ENCODE measurements around the gene PTGIS.
A peak's percentile ranks its signal among the peaks of the same experiment; 100 is the strongest.
"Not testable (repeated sequence)": the region's sequence is repeated elsewhere in the genome, so short reads cannot be mapped to it uniquely, and the experiment has no call there.

PTGIS gene

DNA sequence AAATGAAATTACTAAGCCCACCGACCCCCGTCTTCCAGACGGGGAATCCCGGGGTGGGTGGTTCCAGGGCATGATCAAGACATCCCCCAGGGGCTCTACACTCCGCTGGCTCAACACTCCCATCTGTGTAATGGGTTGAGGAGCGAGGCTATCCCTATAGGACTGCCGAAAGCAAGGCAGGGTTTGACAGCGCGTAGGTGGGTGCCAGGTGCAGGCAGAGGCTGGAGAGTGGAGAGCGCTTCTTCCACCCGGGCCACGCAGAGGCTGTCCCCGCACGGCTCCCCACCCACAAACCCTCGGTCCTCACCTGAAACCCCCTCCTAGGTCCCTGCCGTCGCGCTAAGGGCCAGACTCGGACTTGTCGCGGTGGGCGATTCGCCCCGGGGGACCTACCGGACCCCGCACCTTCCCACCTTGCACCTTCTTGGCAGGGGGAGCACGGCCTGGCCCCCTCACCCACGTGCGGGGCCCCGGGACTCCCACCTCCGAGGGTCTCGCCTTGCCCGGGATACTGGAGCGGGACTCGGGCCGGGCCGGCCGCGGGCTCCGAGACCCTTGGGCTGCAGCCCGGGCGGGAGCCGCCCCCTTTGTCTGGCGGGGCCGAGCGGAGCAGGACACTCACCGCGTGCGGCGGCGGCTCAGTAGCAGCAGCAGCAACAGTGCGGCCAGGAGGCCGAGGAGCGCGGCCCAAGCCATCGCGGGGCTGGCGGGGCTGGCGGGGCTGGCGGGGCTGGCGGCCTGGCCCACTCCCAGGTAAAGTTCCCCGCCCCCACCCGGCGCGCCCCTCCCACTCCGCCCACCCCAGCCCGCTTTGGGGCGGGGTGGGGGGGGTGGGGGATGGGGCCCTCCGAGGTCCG, at the start of gene PTGIS:
TSS of gene PTGIS (minus strand) at position 717 of the 857 bp plus-strand sequence. CDS start at position 696, 21 bp downstream.
- DNase-seq, result no peak

DNA sequence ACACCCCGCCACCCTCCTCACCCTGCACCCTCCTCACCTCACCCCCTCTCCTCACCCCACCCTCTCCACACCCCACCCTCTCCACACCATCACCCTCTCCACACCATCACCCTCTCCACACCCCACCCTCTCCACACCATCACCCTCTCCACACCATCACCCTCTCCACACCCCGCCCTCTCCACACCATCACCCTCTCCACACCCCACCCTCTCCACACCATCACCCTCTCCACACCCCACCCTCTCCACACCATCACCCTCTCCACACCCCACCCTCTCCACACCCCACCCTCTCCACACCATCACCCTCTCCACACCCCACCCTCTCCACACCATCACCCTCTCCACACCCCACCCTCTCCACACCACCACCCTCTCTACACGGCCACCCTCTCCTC, 49.5 kb upstream of the PTGIS start:
- not testable (repeated sequence) for DNase-seq

DNA sequence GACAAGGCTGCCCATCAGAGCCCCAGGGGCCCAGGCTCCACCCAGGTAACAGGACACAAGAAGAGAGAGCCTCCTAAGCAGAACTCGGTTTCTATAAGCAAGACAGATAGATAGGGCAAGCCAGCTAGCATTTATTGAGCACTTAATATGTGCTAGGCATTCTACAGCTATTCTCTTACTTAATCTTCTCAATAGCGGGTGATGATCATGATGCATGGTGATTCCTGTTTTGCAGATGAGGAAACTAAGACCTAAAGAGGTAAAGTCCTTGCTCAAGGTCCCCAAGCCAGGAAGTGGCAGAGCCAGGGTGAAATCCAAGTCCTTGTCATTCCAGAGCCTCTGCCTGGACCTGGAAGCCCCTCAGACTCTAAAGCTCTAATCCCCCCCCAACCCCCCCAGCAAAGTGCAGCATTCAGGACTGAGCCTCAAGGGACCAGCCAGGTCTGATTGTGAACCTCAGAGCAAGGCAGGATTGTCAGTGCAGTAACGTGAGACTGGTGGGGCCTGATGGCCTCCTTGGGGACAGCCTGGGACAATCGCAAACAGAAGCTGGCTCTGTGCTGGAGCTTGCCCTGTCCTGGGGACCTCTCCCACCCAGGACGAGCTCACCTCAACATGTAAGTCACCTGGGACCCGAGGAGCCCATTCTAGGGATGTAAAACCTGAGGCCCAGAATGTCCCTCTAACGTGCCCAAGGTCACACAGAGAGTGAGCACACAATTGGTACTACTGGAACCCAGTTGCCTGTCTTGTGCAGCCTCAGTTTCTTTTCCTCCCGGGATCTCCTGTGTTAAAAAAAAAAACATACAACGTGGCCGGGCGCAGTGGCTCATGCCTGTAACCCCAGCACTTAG, 48.4 kb upstream of the PTGIS start:
- DNase-seq, result no peak

DNA sequence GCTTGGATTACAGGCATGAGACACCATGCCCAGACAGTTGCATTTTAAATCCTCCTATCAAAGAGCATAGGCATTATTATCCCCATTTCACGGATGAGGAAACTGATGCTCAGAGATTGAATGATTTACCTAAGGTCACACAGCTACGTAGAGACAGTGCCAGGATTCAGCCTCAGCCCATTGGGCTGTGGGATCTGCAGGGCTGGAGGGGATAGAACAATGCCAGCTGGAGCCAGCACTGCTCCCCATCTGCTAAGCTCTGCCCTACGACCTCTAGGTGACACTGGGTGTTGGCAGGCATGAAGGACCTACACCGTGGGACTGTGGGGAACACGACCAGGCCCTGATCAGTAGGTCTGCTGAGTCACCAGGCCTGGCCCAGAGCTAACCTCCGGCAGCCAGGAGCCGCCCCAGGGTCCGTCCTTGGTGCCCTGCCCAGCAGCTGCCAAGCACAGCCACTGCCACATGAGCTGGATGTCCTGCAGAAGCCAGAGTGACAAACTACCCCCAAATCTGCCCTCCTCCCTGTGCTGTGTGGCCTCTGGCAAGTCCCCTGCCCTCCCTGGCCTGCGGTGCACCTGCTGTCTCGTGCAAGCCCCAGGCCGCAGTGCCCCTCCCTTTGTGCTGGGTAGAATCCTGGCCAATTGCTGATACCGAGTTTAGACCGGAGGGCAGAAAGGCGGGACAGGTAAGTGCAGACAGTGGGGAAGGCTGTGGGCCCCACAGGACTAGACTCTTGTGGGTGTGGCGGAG, 47.6 kb upstream of the PTGIS start:
- DNase-seq, result no peak

DNA sequence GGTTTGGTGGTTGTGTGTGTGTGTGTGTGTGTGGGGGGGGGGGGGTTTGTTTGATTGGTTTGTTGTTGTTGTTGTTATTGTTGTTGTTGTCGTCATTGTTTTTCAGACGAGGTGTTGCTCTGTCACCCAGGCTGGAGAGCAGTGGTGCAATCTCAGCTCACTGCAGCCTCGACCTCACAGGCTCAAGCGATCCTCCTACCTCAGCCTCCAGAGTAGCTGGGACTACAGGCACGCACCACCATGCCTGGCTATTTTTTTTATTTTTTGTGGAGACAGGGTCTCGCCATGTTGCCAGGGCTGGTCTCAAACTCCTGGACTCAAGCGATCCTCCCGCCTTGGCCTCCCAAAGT, 47.1 kb upstream of the PTGIS start:
- not testable (repeated sequence) for DNase-seq

DNA sequence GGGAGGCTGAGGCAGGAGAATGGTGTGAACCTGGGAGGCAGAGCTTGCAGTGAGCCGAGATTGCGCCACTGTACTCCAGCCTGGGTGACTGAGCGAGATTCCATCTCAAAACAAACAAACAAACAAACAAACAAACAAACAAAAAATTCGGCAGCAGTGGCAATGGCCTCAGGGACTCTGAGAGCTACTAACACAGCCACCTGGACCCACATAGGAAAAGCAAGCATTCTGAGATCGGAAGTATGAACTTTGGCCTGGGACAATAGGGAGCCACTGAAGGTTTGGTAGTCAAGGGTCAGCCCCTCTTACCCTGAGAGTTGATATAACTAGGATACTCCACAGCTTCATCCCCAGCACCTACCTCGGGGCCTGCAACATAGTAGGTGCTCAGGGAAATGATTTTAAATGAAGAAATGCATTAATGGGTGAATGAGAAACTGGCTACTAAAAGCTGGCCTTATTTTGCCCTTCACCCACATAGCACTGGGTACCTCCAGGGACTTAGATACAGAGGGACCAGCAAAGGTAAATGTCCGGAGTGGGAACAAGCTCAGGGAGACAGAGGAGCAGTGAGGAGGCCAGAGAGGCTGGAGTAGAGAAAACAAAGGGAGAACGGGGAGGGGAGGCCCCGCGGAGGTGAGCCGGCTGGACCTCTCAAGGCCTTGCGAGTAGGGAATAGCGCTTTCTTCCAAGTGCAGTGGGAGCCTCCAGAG, 46.6 kb upstream of the PTGIS start:
- DNase-seq, result no peak

DNA sequence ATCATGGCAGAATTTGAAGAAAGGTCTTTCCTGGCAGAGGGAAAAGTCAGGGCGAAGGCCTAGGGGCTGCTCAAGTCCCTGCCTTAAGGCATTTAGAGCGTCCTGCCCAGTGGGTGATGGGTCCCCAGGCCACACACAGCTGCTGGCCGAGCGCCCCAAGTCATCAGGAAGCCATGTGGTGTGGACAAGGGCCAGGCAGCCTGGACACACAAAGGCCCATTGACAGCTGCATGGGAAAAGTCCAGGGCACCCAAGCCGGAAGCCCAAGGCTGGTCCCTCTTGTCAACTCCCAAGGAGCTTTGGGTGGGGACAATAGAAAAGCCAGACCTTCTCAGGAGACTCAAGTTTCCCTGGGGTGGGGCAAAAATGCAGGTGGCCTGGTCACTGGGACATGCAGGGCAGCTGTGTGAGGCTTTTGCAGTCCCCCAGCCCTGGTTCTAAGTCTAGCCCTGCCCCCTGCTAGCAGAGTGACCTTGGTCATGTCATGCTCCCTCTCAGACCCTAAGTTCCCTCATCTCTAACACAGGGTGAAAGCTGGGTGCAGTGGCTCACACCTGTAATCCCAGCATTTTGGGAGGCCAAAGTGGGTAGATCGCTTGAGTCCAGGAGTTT, 44.3 kb upstream of the PTGIS start:
- no peak for DNase-seq

DNA sequence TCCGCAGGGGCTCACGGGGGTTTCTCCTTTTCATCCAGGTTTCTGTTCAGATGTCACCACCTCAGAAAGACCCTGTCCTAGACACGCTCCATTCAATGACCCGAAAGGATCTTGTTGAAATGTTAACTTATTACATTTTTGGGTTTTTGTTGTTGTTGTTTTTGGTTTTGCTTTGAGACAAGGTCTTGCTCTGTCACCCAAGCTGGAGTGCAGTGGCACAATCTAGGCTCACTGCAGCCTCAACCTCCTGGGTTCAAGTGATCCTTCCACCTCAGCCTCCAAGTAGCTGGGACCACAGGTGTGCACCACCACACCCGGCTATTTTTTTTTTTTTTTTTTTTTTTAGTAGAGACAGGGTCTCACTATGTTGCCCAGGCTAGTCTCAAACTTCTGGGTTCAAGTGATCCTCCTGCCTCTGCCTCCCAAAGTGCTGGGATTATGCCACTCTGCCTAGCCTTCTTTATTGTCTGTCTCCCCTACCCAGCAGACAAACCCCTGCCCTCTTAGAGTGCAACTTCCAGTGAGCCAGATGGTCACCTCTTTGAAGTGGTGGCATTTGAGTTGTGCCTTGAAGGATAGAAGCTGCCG, 43.7 kb upstream of the PTGIS start:
- DNase-seq, result not testable (repeated sequence)

DNA sequence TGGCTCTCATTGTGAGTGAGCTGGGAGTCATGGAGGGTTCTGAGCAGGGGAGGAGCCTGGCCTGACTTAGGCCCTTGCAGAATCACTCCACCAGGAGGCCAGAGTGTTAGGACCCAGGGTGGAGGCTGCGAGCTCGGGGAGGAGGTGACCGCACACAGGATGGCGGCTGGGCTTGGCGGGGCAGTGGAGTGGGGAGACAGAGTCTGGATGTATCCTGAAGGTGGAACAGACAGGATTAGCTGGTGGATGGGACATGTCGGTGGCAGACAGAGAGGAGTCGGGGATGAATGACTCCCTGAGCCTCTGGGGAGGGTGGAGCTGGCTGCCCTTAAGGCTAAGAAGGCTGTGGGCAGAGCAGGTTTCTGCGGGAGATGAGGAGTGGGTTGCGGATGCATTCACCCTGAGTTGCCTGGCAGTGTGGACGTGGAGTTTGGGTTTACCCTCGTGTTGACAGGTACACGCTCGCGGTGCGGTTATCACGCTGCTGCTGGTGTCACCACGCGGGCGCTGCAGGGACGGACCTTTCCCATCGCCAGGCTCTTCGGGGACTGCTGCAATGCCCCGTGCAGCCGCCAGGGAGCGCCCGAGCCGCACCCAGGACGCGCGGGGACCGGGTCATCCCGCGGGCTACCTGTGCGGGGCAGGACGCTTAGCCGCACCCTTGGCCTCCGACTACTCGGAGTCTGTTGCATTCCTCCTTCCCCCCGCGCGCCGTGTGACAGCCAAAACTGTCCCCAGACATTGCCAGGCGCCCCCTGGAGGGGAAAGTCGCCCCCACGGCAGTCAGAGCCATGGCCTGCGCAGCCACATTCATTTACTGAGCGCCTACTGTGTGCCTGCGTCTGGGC, 43.0 kb upstream of the PTGIS start:
- peak; percentile 74 for DNase-seq

DNA sequence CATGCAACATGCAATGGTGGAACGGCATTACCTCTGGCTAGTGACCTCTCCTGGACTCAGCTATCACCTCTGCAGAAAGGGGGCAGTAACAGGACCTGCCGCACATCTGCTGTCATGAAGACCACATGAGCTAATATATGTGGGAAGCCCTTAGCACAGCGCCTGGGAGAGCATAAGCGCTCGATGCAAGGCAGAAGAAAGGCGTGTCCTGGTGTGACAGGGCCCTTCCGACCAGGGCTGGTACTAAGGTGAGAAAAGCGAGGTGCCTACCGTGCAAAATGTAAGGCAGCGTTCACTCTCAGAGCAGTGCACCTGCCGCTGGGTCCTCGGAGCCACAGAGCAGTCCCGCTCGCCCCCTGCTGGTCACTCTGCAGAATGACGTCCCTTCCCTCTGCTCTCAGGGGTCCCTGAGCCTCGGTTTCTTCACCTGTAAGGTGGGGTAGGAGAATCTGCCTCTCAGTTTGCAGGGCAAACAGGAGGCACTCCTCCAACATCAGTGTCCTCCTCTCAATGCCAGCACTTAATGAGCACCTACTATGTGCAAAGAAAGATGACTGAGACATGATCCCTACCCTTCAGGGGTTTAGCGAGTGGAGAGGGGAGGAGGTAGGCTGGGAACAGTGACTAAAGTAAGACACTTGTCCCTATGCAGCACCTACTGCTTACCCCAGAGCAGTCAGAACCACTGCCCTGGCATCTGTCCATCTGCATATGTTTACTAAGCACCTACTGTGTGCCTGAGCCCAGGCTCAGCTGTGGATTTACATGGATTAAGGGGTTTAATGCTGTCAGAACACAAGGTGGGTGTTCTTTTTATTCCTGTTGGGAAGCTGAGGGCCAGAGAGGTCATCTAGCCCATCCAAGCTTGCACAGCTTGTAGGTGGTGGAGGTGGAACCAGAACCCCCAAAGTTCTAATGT, 41.1 kb upstream of the PTGIS start:
- DNase-seq, result peak; percentile 75

DNA sequence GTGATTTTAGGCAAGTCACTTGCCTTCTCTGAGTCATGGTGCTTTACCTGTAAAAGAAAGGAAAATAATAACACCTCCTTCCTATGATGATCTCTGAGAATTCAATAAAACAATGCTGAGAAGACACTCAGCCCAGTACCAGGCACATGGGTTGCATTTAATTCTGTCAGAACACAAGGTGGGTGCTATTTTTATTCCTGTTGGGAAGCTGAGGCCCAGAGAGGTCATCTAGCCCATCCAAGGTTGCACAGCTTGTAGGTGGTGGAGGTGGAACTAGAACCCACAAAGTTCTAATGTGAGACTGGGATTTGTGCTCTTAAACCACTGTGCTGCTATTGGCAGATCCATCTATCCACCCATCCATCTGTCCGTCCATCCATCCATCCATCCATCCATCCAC, 39.6 kb upstream of the PTGIS start:
- no peak for DNase-seq

DNA sequence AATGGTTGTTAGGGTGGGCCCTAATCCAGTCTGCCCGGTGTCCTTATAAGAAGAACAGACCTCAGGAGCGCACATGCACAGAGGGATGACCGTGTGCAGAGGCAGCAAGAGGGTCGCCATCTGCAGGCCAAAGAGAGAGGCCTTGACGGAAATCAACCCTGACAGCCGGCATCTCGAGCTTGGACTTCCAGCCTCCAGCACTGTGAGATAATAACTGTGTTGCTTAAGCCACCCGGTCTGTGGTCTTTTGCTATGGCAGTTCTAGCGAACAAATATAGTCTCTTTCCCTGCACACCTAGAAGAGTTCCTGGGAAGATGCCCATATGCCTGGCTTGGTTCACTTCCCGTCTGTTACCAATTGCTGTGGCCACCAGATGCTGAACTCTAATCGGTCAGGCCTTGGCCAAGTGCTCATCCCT, 35.3 kb upstream of the PTGIS start:
- no peak for DNase-seq

DNA sequence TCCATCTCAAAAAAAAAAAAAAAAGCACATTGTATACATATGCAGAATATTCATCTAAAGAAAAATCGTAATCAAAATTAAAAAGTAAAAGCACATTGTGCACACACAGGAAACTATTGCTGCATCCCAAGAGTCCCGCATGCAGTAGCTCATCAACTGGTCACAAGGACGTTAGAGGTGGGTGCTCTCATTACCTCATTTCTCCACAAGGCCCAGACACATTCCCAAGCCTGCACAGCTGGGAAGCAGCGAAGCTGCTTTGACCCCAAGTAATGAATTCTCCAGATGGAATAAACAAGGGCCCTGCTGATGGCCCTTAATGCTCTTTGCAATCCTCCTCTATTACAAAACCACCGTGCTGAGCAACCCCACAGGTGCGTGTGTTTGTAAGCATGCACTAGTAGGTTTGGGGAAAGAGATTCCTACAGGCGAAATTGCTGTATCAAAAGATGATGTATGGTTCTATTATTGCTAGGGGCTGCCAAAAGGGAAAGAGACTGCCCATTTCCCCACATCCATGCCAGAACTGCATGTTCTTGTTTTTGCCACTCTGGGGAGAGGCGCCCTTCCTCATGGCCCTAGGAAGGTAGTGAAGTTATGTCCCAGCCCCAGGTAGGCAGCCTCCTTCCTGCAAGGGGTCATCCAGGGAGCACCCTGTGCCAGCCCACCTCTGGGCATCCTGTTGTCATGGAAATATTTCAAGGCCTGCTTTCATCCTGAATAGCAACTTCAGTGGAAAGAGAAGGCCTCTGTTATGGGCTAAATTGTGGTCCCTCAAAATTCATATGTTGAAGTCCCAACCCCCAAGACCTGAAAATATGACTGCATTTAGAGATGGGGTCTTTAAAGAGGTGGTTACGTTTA, 34.6 kb upstream of the PTGIS start:
- DNase-seq, result no peak

DNA sequence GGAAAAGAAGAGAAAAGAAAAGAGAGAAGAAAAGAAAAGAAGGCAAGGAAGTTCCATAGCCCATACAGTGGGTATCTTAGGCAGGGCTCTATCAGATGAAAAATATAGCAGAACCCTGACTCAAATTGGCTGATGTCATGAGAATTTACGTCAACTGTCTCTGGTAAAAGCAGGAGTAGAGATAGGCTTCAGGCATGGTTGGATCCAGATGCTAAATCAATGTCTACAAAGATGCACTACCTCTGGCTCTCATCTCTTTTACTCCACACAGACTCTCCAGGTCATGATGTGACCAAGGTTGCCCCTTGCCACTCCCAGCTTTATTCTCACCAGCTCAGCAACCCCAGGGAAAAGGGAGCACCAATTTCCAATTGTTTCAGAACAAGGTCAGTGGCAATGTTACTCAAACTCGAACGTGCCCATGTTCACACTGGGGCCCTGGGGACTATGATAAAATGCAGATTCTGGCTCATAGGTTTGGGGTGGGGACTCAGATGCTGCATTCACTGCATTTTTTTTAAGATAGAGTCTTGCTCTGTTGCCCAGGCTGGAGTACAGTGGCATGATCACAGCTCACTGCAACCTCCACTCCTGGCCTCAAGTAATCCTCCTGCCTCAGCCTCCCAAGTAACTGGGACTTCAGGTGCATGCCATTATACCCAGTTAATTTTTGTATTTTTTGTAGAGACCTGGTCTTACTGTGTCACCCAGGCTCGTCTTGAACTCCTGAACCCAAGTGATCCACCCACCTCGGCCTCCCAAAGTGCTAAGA, 33.4 kb upstream of the PTGIS start:
- DNase-seq, result no peak

DNA sequence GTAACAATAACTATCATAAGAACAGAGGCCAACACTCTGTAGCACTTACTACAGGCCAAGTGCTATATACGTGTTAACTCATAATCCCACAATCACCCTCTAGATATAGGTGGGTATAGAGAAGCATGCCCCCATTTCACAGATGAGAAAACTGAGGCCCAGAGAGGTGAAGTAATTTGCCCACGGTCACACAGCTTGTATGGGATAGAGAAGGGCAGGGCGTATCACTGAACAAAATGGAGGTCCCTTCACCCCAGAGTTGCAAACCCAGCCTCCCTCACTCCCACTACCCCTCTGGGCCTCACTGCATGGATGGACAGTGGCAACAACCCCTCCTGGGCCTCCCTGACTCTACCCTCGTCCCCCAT, 31.8 kb upstream of the PTGIS start:
- DNase-seq, result no peak

DNA sequence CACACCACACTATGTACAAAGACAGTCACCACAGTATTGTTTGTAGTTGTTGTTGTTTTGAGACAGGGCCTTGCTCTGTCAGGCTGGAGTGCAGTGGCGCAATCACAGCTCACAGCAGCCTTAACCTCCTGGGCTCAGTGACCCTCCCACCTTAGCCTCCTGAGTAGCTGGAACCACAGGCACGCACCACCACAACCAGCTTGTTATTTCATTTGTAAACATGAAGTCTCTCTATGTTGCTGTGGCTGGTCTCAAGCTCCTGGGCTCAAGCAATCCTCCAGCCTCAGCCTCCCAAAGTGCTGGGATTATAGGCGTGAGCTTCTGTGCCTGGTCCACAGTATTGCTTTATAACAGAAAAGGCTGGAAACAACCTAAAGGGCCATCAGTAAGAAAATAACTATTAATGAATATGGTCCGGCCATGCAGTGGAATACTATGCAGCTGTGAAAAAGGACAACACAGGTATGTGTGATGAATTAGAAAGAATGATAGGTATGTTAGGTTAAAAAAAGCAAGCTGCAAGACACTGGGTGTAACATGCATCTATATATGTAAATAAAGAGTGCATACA, 30.0 kb upstream of the PTGIS start:
- no peak for DNase-seq

DNA sequence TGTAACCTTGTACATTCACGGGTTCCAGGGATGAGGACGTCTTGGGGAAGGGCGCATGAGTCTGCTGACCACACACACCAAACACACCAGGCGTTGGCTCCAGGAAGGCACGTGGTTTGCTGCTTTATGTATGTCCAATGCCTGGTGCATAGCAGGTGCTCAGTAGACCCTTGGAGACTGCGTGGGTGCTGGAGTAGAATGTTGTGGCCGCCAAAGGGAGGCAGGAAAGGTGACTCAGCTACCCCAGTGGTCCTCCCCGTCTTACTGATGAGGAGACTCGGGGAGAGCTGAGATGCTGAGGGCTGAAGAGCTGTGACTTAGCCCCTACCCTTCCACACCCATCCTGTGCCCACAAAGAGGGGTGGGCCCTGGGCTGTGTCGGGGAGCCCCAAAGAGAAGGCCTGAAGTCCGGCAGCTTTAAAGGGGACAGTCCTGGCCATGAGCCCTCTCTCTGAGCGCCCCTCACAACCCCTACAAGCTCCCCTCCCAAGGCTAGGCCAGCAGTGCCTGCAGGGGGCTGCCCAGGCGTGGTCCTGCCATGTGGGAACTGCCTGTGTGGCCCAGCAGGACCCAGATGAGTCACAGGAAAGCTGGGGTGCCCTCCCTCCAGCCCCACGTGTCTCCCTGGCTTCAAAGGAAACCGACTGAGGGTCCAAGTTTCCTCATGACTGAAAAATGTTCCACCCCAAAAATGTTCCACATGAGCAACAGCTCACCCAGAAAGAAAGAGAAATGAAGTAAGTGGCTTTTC, 28.0 kb upstream of the PTGIS start:
- peak; percentile 46 for DNase-seq

Data from activated CD8-positive, alpha-beta memory T cell treated with anti-CD3 and anti-CD28 coated beads, Interleukin-2, amount 50 U/mL, for 4 hours (primary cell).